Aorta (tissue), 5 donors: Measurements from ENCODE around the gene MC1R. TPM values are rescaled to one million over a fixed set of nuclear protein-coding genes. Genes with fewer than 3 reads are reported as not detected.
"Not testable (repeated sequence)": the region's sequence is repeated elsewhere in the genome, so short reads cannot be mapped to it uniquely, and the experiment has no call there.

Source experiments
- ATAC-seq: fragments of 200-7000 bp; cut with Tn5 transposase; one replicate; pipeline ENCODE4 v1.9.1; 2022; ENCODE audit warnings: moderate library complexity; ENCODE audit not compliant: low FRiP score
- DNase-seq, 2 donors: peaks; one replicate each; pipeline ENCODE4 v3.0.0-alpha.2; 2020
- H3K27ac ChIP-seq, 2 donors: one replicate each; pipeline ENCODE4 v1.5.1; 2013; ENCODE audit warnings: low read length in 2 of 2, mild to moderate bottlenecking in 2 of 2, moderate library complexity in 2 of 2, control low read depth in 1 of 2, inconsistent platforms in 1 of 2, low read depth in 1 of 2
- H3K27me3 ChIP-seq, 2 donors: one replicate each; pipeline ENCODE4 v1.6.1; 2013; ENCODE audit warnings: control low read depth in 1 of 2, low read length in 1 of 2, mild to moderate bottlenecking in 1 of 2, moderate library complexity in 1 of 2; ENCODE audit not compliant: insufficient read depth in 2 of 2, control insufficient read depth in 1 of 2
- H3K36me3 ChIP-seq, 2 donors: one replicate each; pipeline ENCODE4 v1.6.1; 2013; ENCODE audit warnings: control low read depth in 1 of 2, low read length in 1 of 2, mild to moderate bottlenecking in 1 of 2; ENCODE audit not compliant: insufficient read depth in 2 of 2, control insufficient read depth in 1 of 2
- H3K4me1 ChIP-seq, 2 donors: one replicate each; pipeline ENCODE4 v1.6.1; 2013; ENCODE audit warnings: low read length in 2 of 2, control low read depth in 1 of 2, mild to moderate bottlenecking in 1 of 2, moderate library complexity in 1 of 2; ENCODE audit not compliant: insufficient read depth in 2 of 2, control insufficient read depth in 1 of 2
- H3K4me3 ChIP-seq, 2 donors: one replicate each; pipeline ENCODE4 v1.5.1; 2013; ENCODE audit warnings: low read length in 2 of 2, control low read depth in 1 of 2, mild to moderate bottlenecking in 1 of 2
- H3K9me3 ChIP-seq: one replicate; pipeline ENCODE4 v1.6.1; 2013; ENCODE audit warnings: mild to moderate bottlenecking, low read length; ENCODE audit not compliant: control insufficient read depth
- WGBS, 2 donors: extraction: QIAGEN DNeasy Blood & Tissue Kit; methylation state at CpG; one replicate each; pipeline ENCODE4 v1.1.7; 2013; 5-methylcytosine and 5-hydroxymethylcytosine counted together
- intact Hi-C, 2 donors: fragments of 100-400 bp; cut with DNase I; formaldehyde crosslinking; loops; one replicate each; pipeline versions ENCODE4 v1.14.2 to v1.15.0; 2022
- polyA plus RNA-seq, 2 donors: library from polyadenylated mRNA; stranded (reverse); fragments of 200-250 nt; gene quantifications; one replicate each; pipeline ENCODE4 v1.2.3, GENCODE V29; 2013
- total RNA-seq, 2 donors: library from RNA; stranded (reverse); fragmentation: NEBNext Ultra II Directional; extraction: Animal tissue kit (Norgen Biotek cat#: 25700); gene quantifications; one replicate each; pipeline ENCODE4 v1.2.1, GENCODE V29; 2021
- donor health status: healthy with polysubstance abuse.
- donor health status: Bipolar disorder and iron deficiency.
- donor health status: DM: no; HTN: no; CAD: no.
- donor health status: DM: no; HTN: no; CAD: no.
- donor health status: DM: yes; HTN: yes; CAD: no.

Gene MC1R
- total and polyA plus RNA-seq, 4 donors, result 1.5 to 12.1 (median 7.5) TPM

DNA sequence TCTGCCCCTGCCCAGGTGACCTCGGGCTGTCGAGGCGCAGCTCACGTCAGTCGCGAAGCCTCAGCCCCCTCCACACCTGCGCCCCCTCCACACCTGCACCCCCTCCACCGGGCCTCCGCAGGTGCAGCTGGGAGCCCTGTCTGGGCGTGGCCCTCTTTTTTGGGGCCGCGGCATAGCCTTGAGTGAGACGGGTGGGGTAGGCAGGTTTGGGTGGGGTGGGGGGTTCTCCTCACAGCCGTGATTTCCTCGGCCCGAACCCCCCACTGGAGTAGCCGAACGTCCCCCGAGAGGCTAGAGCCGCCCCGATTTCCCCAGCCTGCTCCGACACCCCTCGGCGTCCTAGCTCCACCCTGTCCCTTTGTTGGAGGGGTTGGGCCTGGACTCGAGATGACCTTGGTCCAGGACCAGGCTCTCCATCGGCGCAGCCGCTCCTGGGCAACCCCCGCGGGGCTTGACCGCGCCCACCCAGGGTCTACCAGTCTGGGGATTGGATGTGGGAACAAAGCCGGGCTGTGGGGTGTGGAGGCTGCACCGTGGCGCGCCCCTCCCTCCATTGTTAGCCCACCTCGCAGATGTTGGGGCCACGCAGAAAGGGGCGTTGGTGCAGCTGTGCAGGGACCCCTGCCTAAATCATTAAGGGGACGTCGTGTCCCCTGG, 5.1 kb downstream of the MC1R start:
- H3K9me3 ChIP-seq, result no peaks in the 10 kb centered on the region
- H3K4me1 ChIP-seq, result no peaks in the 10 kb centered on the region
- H3K4me3 ChIP-seq, result peak overlapping the region in 1 of 2 donors; percentile 23
- DNase-seq (peak; percentile 54 to 75), ATAC-seq (no peak)
- H3K27ac ChIP-seq, result no peak overlapping the region
- WGBS, 2 donors, result 3% methylated on average over 31 to 41 of the region's 41 CpGs
- H3K27me3 ChIP-seq, result peaks cover 0 to 2% of the 10 kb centered on the region in 2 donors
- intact Hi-C loops, result loop anchor here in 1 of 2 donors (10.0 kb wide), 1 partner anchor 101 kb away; no protein-coding TSS in a partner anchor
- H3K36me3 ChIP-seq, result no peaks in the 10 kb centered on the region

DNA sequence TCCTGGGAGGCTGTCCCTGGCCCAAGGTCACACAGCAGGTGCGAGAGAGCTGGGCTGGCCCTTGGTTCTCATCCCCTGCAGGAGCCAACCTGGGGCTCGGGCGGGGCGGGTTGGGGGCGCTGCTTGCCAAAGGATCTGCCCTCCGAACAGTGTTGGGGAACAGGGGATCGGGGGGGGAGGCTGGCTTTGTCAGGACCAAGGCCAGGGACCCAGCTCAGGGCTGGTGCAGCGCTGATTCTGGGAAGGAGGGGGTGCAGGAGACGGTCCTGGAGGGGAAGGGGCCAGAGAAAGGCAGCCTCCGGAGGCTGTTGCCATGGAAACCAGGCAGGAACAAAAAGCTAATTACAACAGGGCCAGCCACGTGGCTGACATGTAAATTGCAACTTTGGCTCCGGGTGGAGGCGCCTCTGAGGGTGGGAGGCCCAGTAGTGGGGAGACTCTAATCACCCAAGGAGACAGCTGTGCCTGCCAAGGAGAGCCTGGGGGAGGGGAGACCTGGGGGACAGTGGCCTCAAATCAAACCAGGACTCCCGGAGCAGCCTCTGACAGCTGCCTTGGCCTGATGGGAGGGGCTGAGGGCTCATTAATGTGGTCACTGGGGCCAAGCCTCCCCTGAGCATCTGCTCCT, 5.7 kb downstream of the MC1R start:
- Histone ChIP-seq H3K27ac (no peak overlapping the region), H3K9me3 (no peaks in the 10 kb centered on the region), H3K36me3 (no peaks in the 10 kb centered on the region), H3K27me3 (peaks cover 0 to 2% of the 10 kb centered on the region in 2 donors), H3K4me1 (no peaks in the 10 kb centered on the region), H3K4me3 (no peak overlapping the region)
- ATAC-seq, result no peak
- intact Hi-C loops, result loop anchor here in 1 of 2 donors (10.0 kb wide), 1 partner anchor 100 kb away; no protein-coding TSS in a partner anchor
- peak; percentile 54 to 79 for DNase-seq
- WGBS, 2 donors, result 2% methylated on average over 14 of the region's 14 CpGs

DNA sequence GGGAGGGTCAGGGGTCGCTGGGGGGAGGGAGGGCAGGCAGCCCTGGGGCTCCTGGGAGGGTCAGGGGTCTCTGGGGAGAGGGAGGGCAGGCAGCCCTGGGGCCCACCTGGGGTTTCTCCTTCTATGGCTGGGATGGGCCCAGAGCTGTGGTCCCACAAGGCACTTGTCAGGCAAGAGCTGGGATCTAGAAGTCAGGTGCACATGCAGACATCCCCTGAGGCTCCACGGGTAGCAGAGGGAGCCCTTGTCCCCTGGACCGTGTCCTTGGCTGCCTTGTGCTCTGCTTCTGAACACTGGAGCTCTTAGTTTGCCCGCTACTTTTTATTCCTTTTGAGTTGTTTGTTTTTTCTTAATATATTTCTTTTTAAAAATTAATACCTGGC, 6.3 kb downstream of the MC1R start:
- 21 to 30% methylated on average over 3 to 4 of the region's 4 CpGs for WGBS, 2 donors
- no peaks in the 10 kb centered on the region for H3K36me3 ChIP-seq
- intact Hi-C loops, result loop anchor here in 1 of 2 donors (10.0 kb wide), 1 partner anchor 100 kb away; no protein-coding TSS in a partner anchor
- H3K9me3 ChIP-seq, result no peaks in the 10 kb centered on the region
- no peak overlapping the region for H3K4me3 ChIP-seq
- H3K4me1 ChIP-seq, result no peaks in the 10 kb centered on the region
- peaks cover 0 to 2% of the 10 kb centered on the region in 2 donors for H3K27me3 ChIP-seq
- ATAC-seq, result no peak
- H3K27ac ChIP-seq, result no peak overlapping the region
- no peak for DNase-seq

DNA sequence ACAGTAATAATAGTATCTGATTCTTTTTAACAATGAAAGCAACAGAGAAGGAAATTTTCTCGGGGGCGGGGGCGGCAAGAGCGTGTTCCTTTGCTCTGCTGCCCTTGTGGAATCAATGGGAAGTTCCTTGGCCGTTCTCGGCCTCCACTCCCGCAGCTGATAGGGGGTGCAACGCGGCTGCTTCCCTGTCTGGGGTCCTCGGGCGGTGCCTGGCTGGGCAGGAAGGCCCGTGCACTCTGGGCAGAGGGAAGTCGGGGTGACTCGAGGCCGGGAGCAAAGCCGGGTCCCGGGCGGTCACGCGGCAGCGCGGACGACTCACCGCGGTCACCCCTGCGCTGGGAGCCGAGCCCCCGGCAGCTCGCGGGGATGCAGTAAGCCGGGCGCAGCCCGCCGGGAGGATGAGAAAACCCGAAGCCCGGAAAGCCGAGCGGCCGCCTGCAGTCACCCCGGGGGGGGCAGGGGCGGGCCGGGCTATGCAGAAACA, 7.0 kb downstream of the MC1R start:
- H3K36me3 ChIP-seq, result no peaks in the 10 kb centered on the region
- no peaks in the 10 kb centered on the region for H3K4me1 ChIP-seq
- intact Hi-C loops, result loop anchor here in 1 of 2 donors (10.0 kb wide), 1 partner anchor 99 kb away; no protein-coding TSS in a partner anchor
- no peaks in the 10 kb centered on the region for H3K9me3 ChIP-seq
- peaks cover 0 to 2% of the 10 kb centered on the region in 2 donors for H3K27me3 ChIP-seq
- ATAC-seq (no peak), DNase-seq (peak in 1 of 2 donors; percentile 53)
- H3K27ac ChIP-seq, result no peak overlapping the region
- H3K4me3 ChIP-seq, result no peak overlapping the region
- WGBS, 2 donors, result 1 to 3% methylated on average over 28 to 42 of the region's 42 CpGs

GRCh38 chr16:89931305-89931896, 12.7 kb downstream of the MC1R start:
- H3K27me3 ChIP-seq, result no peaks in the 10 kb centered on the region
- 82 to 87% methylated on average over 16 of the region's 16 CpGs for WGBS, 2 donors

GRCh38 chr16:89931964-89932363, 13.3 kb downstream of the MC1R start:
- intact Hi-C loops, result no loop called here
- no peak overlapping the region for H3K4me3 ChIP-seq
- no peak for DNase-seq
- no peaks in the 10 kb centered on the region for H3K27me3 ChIP-seq
- ATAC-seq, result no peak
- H3K9me3 ChIP-seq, result no peaks in the 10 kb centered on the region
- WGBS, 2 donors, result 91 to 99% methylated on average over 6 of the region's 6 CpGs
- H3K36me3 ChIP-seq, result no peaks in the 10 kb centered on the region
- no peaks in the 10 kb centered on the region for H3K4me1 ChIP-seq
- H3K27ac ChIP-seq, result no peak overlapping the region

More at GRCh38 chr16:89931305-89931896, 12.7 kb downstream of the MC1R start:
- DNase-seq (no peak), ATAC-seq (no peak)
- intact Hi-C loops, result no loop called here
- no peak overlapping the region for H3K4me3 ChIP-seq
- H3K9me3 ChIP-seq, result no peaks in the 10 kb centered on the region
- no peaks in the 10 kb centered on the region for H3K4me1 ChIP-seq
- no peaks in the 10 kb centered on the region for H3K36me3 ChIP-seq
- no peak overlapping the region for H3K27ac ChIP-seq

DNA sequence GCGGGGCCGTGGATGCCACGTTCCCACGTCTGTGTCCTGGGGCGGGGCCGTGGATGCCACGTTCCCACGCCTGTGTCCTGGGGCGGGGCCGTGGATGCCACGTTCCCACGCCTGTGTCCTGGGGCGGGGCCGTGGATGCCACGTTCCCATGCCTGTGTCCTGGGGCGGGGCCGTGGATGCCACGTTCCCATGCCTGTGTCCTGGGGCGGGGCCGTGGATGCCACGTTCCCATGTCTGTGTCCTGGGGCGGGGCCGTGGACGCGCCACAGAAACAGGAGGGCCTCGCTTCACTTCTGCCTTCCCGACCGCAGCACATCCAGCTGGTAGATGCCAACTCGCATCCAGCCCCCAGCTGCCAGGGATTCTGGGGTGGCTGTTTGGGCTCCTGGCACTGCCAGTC, 15.4 kb downstream of the MC1R start:
- ATAC-seq, result not testable (repeated sequence)

DNA sequence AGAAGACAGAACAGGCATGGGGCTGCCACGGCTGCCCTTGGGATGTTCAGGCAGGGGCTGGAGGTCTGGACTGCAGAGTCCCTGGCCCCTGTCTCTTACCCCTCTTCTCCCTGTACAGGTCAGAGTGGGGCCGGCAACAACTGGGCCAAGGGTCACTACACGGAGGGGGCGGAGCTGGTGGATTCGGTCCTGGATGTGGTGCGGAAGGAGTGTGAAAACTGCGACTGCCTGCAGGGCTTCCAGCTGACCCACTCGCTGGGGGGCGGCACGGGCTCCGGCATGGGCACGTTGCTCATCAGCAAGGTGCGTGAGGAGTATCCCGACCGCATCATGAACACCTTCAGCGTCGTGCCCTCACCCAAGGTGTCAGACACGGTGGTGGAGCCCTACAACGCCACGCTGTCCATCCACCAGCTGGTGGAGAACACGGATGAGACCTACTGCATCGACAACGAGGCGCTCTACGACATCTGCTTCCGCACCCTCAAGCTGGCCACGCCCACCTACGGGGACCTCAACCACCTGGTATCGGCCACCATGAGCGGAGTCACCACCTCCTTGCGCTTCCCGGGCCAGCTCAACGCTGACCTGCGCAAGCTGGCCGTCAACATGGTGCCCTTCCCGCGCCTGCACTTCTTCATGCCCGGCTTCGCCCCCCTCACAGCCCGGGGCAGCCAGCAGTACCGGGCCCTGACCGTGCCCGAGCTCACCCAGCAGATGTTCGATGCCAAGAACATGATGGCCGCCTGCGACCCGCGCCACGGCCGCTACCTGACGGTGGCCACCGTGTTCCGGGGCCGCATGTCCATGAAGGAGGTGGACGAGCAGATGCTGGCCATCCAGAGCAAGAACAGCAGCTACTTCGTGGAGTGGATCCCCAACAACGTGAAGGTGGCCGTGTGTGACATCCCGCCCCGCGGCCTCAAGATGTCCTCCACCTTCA, 16.2 kb downstream of the MC1R start:
- Histone ChIP-seq H3K9me3 (no peaks in the 10 kb centered on the region), H3K27ac (no peak overlapping the region), H3K36me3 (no peaks in the 10 kb centered on the region), H3K4me3 (no peak overlapping the region), H3K27me3 (no peaks in the 10 kb centered on the region), H3K4me1 (no peaks in the 10 kb centered on the region)
- ATAC-seq (no peak), DNase-seq (no peak)
- 95 to 96% methylated on average over 59 to 61 of the region's 61 CpGs for WGBS, 2 donors
- intact Hi-C loops, result no loop called here

More for the DNA sequence above, 15.4 kb downstream of the MC1R start:
- H3K4me3 ChIP-seq, H3K27ac ChIP-seq, DNase-seq, H3K9me3 ChIP-seq, intact Hi-C loops, H3K36me3 ChIP-seq, H3K27me3 ChIP-seq, H3K4me1 ChIP-seq: not testable (repeated sequence)
- WGBS, 2 donors, result 95 to 96% methylated on average over 26 to 29 of the region's 29 CpGs
